H9 (cell line): ENCODE results near the gene SEMA3D. TPM values are rescaled to one million over a fixed set of nuclear protein-coding genes. Genes with fewer than 3 reads are reported as not detected.

Source experiments
- DNase-seq: peaks from one replicate; pipeline ENCODE4 v3.0.0-alpha.2; 2017
- H2AFZ ChIP-seq: one replicate; pipeline ENCODE4 v1.6.1; 2013; ENCODE audit warnings: mild to moderate bottlenecking, low read length, control low read depth, moderate library complexity
- H2AK5ac ChIP-seq: 2 replicates; pipeline ENCODE4 v1.6.1; 2013; ENCODE audit warnings: low read length, control low read depth, mixed read lengths; ENCODE audit not compliant: insufficient read length
- H2BK120ac ChIP-seq: one replicate; pipeline ENCODE4 v1.6.1; 2013; ENCODE audit warnings: low read depth, mild to moderate bottlenecking, low read length, control low read depth, inconsistent platforms; ENCODE audit not compliant: poor library complexity, severe bottlenecking
- H2BK12ac ChIP-seq: 2 replicates; pipeline ENCODE4 v1.6.1; 2013; ENCODE audit warnings: low read length, control low read depth, mixed read lengths, low read depth; ENCODE audit not compliant: insufficient read length
- H2BK15ac ChIP-seq: 2 replicates; pipeline ENCODE4 v1.6.1; 2013; ENCODE audit warnings: low read depth, low read length, control low read depth
- H2BK20ac ChIP-seq: one replicate; pipeline ENCODE4 v1.6.1; 2013; ENCODE audit warnings: low read depth, mild to moderate bottlenecking, low read length, control low read depth, inconsistent platforms; ENCODE audit not compliant: poor library complexity, severe bottlenecking
- H2BK5ac ChIP-seq: 2 replicates; pipeline ENCODE4 v1.6.1; 2013; ENCODE audit warnings: low read length, control low read depth, mixed read lengths; ENCODE audit not compliant: insufficient read length
- H3K14ac ChIP-seq: 2 replicates; pipeline ENCODE4 v1.6.1; 2013; ENCODE audit warnings: low read length, control low read depth; ENCODE audit not compliant: insufficient read depth
- H3K18ac ChIP-seq: 2 replicates; pipeline ENCODE4 v1.6.1; 2013; ENCODE audit warnings: low read depth, mild to moderate bottlenecking, mixed read lengths, low read length, control low read depth; ENCODE audit not compliant: insufficient read length
- H3K23ac ChIP-seq: 2 replicates; pipeline ENCODE4 v1.6.1; 2013; ENCODE audit warnings: low read length, control low read depth, mixed read lengths, low read depth; ENCODE audit not compliant: insufficient read length
- H3K23me2 ChIP-seq: 2 replicates; pipeline ENCODE4 v1.6.1; 2013; ENCODE audit warnings: low read depth, mild to moderate bottlenecking, mixed read lengths, low read length, control low read depth; ENCODE audit not compliant: insufficient read length, poor library complexity, severe bottlenecking
- H3K27ac ChIP-seq: 2 replicates; pipeline ENCODE4 v1.5.1; 2013; ENCODE audit warnings: low read length, control low read depth, mixed read lengths, low read depth; ENCODE audit not compliant: insufficient read length
- H3K27me3 ChIP-seq: 2 replicates; pipeline ENCODE4 v1.6.1; 2013; ENCODE audit warnings: low read length, control low read depth, inconsistent platforms; ENCODE audit not compliant: insufficient read depth
- H3K4ac ChIP-seq: 2 replicates; pipeline ENCODE4 v1.6.1; 2013; ENCODE audit warnings: low read depth, mild to moderate bottlenecking, control low read depth, inconsistent platforms, low read length, moderate library complexity
- H3K4me1 ChIP-seq: 2 replicates; pipeline ENCODE4 v1.6.1; 2013; ENCODE audit warnings: low read length, control low read depth, inconsistent platforms; ENCODE audit not compliant: insufficient read depth
- H3K4me2 ChIP-seq: 2 replicates; pipeline ENCODE4 v1.6.1; 2013; ENCODE audit warnings: low read length, control low read depth, mixed read lengths; ENCODE audit not compliant: insufficient read length, insufficient read depth
- H3K56ac ChIP-seq: 2 replicates; pipeline ENCODE4 v1.6.1; 2013; ENCODE audit warnings: low read depth, mild to moderate bottlenecking, mixed read lengths, low read length, control low read depth; ENCODE audit not compliant: insufficient read length
- H3K79me1 ChIP-seq: 2 replicates; pipeline ENCODE4 v1.6.1; 2013; ENCODE audit warnings: low read depth, mild to moderate bottlenecking, moderate library complexity, low read length, control low read depth, inconsistent platforms; ENCODE audit not compliant: insufficient read depth, poor library complexity, severe bottlenecking
- H3K79me2 ChIP-seq: 2 replicates; pipeline ENCODE4 v1.6.1; 2013; ENCODE audit warnings: low read length, control low read depth, inconsistent platforms; ENCODE audit not compliant: insufficient read depth
- H3K9ac ChIP-seq: 2 replicates; pipeline ENCODE4 v1.6.1; 2013; ENCODE audit warnings: low read length, control low read depth, mixed read lengths; ENCODE audit not compliant: insufficient read length; ENCODE audit errors: extremely low read depth
- H3K9me3 ChIP-seq: one replicate; pipeline ENCODE4 v1.6.1; 2013; ENCODE audit warnings: low read depth, low read length, inconsistent platforms; ENCODE audit not compliant: control insufficient read depth
- H3T11ph ChIP-seq: one replicate; pipeline ENCODE4 v1.6.1; 2013; ENCODE audit warnings: mild to moderate bottlenecking, low read length, control low read depth, inconsistent platforms
- H4K20me1 ChIP-seq: one replicate; pipeline ENCODE4 v1.6.1; 2013; ENCODE audit not compliant: control insufficient read depth, insufficient read length, insufficient read depth
- H4K5ac ChIP-seq: 2 replicates; pipeline ENCODE4 v1.6.1; 2013; ENCODE audit warnings: low read depth, mild to moderate bottlenecking, mixed read lengths, low read length, control low read depth; ENCODE audit not compliant: insufficient read length
- H4K8ac ChIP-seq: replicated peaks from 2 replicates; pipeline ENCODE4 v1.6.1; 2013; ENCODE audit warnings: low read length, control low read depth, mixed read lengths, low read depth; ENCODE audit not compliant: insufficient read length
- H4K91ac ChIP-seq: 2 replicates; pipeline ENCODE4 v1.6.1; 2013; ENCODE audit warnings: low read depth, mild to moderate bottlenecking, moderate library complexity, mixed read lengths, low read length, control low read depth; ENCODE audit not compliant: insufficient read length
- H3K27ac Mint-ChIP-seq, 3 experiments: 2 replicates in 2 of 3; 3 replicates in 1 of 3; pipeline ENCODE4 v1.8.0; 2020 to 2021; ENCODE audit warnings: mixed read lengths in 3 of 3, mild to moderate bottlenecking in 1 of 3, moderate library complexity in 1 of 3
- H3K27me3 Mint-ChIP-seq: 2 replicates; pipeline ENCODE4 v1.8.0; 2021; ENCODE audit warnings: low read depth, mild to moderate bottlenecking, moderate library complexity, mixed read lengths
- H3K36me3 Mint-ChIP-seq, 3 experiments: 2 replicates in 2 of 3; 3 replicates in 1 of 3; pipeline ENCODE4 v1.8.0; 2020 to 2021; ENCODE audit warnings: low read depth in 3 of 3, mixed read lengths in 3 of 3; ENCODE audit not compliant: insufficient read depth in 1 of 3
- H3K4me1 Mint-ChIP-seq, 2 experiments: 2 replicates each; pipeline ENCODE4 v1.8.0; 2020; ENCODE audit warnings: mixed read lengths in 2 of 2
- H3K4me3 Mint-ChIP-seq, 2 experiments: 2 replicates in 1 of 2; 3 replicates in 1 of 2; pipeline ENCODE4 v1.8.0; 2020 to 2021; ENCODE audit warnings: mild to moderate bottlenecking in 2 of 2, mixed read lengths in 2 of 2, moderate library complexity in 1 of 2
- H3K9me3 Mint-ChIP-seq, 2 experiments: 2 replicates in 1 of 2; 3 replicates in 1 of 2; pipeline ENCODE4 v1.8.0; 2020; ENCODE audit warnings: mild to moderate bottlenecking in 2 of 2, mixed read lengths in 2 of 2, moderate library complexity in 1 of 2
- CTCF ChIP-seq: fragments of 200-600 bp; sonication (generic); conservative IDR thresholded peaks from 3 replicates; pipeline ENCODE4 v1.8.0; 2021; ENCODE audit warnings: antibody characterized with exemption, mild to moderate bottlenecking
- total RNA-seq: library from RNA; stranded (reverse); gene quantifications from 2 replicates; pipeline ENCODE4 v1.2.1, GENCODE V29; 2021

The SEMA3D gene
- total RNA-seq, 1 experiment from 2014 or later, result 5.4 TPM

- Histone ChIP-seq H3K79me2 (no peaks in the 10 kb centered on the region), H4K5ac (no peak overlapping the region), H2BK5ac (no peak overlapping the region), H3K18ac (peak overlapping the region; percentile 48), H2AK5ac (no peak overlapping the region), H3K9me3 (no peaks in the 10 kb centered on the region), H3K4ac (no peak overlapping the region), H3K4me1 (no peaks in the 10 kb centered on the region; the same call in 1 of the 2 replicates), H3K4me2 (no peak overlapping the region), H3K27me3 (no peaks in the 10 kb centered on the region), H4K8ac (no peak overlapping the region), H3K23ac (no peak overlapping the region), H3K14ac (no peak overlapping the region), H2BK15ac (no peak overlapping the region), H4K20me1 (no peaks in the 10 kb centered on the region), H3K79me1 (no peaks in the 10 kb centered on the region), H3K27ac (no peak overlapping the region), H3T11ph (no peak overlapping the region), H2BK20ac (no peak overlapping the region), H3K56ac (no peak overlapping the region), H4K91ac (no peak overlapping the region), H2BK120ac (no peak overlapping the region), H2AFZ (no peak overlapping the region), H2BK12ac (no peak overlapping the region), H3K23me2 (no peaks in the 10 kb centered on the region), H3K9ac (no peak overlapping the region)
- DNase-seq, result no peak
- no peak overlapping the region for H3K27ac Mint-ChIP-seq
- H3K4me3 Mint-ChIP-seq, result no peak overlapping the region
- H3K4me1 Mint-ChIP-seq, result peaks cover 2 to 3% of the 10 kb centered on the region in 2 experiments; a peak in 2 of 4 replicates
- no peaks in the 10 kb centered on the region for H3K9me3 Mint-ChIP-seq
- no peaks in the 10 kb centered on the region for H3K27me3 Mint-ChIP-seq
- TF ChIP-seq CTCF, result no peak
- no peaks in the 10 kb centered on the region for H3K36me3 Mint-ChIP-seq
Measured at GRCh38 chr7:85010306-85010705, 176.6 kb downstream of the SEMA3D start.
